T-helper 1 cell (primary cell): Measurements from ENCODE around the gene KPNB1.

Source experiments
- DNase-seq, 5 donors: peaks; one replicate each; pipeline ENCODE4 v3.0.0-alpha.2; 2012 to 2020

KPNB1 gene

GRCh38 chr17:47733047-47733673, 83.4 kb downstream of the KPNB1 start, which contains the start of gene TBX21:
Gene TBX21, plus strand, starts transcription at chr17:47733236. Its CDS starts 219 bp downstream, at chr17:47733455.
- peak; percentile 85 to 94 (median 88) for DNase-seq

- peak in 1 of 5 donors; percentile 48 for DNase-seq
Observed at GRCh38 chr17:47733674-47734410, 84.1 kb downstream of the KPNB1 start.

GRCh38 chr17:47735139-47735464, 85.4 kb downstream of the KPNB1 start:
- DNase-seq: no peak
